Spleen (tissue), 11 donors: Measurements from ENCODE around the gene CDKN2C. TPM values are rescaled to one million over a fixed set of nuclear protein-coding genes. Genes with fewer than 3 reads are reported as not detected.
A peak's percentile ranks its signal among the peaks of the same experiment; 100 is the strongest.

Experiments used
- DNase-seq: peaks from one replicate; pipeline ENCODE4 v3.0.0-alpha.2; 2020
- H3K27ac ChIP-seq, 8 donors: fragments of 200-600 bp; sonication (generic) in 7 of 8; 1 replicate in 4 of 8; 2 replicates in 4 of 8; pipeline versions ENCODE4 v1.5.0 to v1.8.0; 2016 to 2021; ENCODE audit warnings: inconsistent platforms in 4 of 8, mild to moderate bottlenecking in 4 of 8, moderate library complexity in 1 of 8
- H3K27me3 ChIP-seq, 7 donors: fragments of 200-600 bp; sonication (generic) in 6 of 7; replicated peaks in 1 of 7; 1 replicate in 4 of 7; 2 replicates in 3 of 7; pipeline versions ENCODE4 v1.5.0 to v1.8.0; 2016 to 2021; ENCODE audit warnings: inconsistent platforms in 3 of 7, mild to moderate bottlenecking in 1 of 7
- H3K36me3 ChIP-seq, 6 donors: fragments of 200-600 bp; sonication (generic) in 5 of 6; 1 replicate in 4 of 6; 2 replicates in 2 of 6; pipeline versions ENCODE4 v1.5.0 to v1.8.0; 2016 to 2021; ENCODE audit warnings: inconsistent platforms in 2 of 6
- H3K4me1 ChIP-seq, 6 donors: fragments of 200-600 bp; sonication (generic) in 5 of 6; 1 replicate in 3 of 6; 2 replicates in 3 of 6; pipeline versions ENCODE4 v1.5.0 to v1.8.0; 2016 to 2021; ENCODE audit warnings: inconsistent platforms in 3 of 6
- H3K4me3 ChIP-seq, 8 donors: fragments of 200-600 bp; sonication (generic) in 7 of 8; 1 replicate in 4 of 8; 2 replicates in 4 of 8; pipeline versions ENCODE4 v1.5.0 to v1.8.0; 2016 to 2021; ENCODE audit warnings: inconsistent platforms in 4 of 8, mild to moderate bottlenecking in 4 of 8, moderate library complexity in 2 of 8
- H3K9me3 ChIP-seq, 8 donors: fragments of 200-600 bp; sonication (generic) in 7 of 8; 1 replicate in 4 of 8; 2 replicates in 4 of 8; pipeline versions ENCODE4 v1.5.0 to v1.8.0; 2016 to 2021; ENCODE audit warnings: inconsistent platforms in 4 of 8
- POLR2A ChIP-seq, 3 donors: fragments of 450-650 bp; IDR thresholded peaks; one replicate each; pipeline ENCODE4 v1.5.1; 2017; ENCODE audit warnings: antibody characterized with exemption in 3 of 3, mild to moderate bottlenecking in 1 of 3
- POLR2AphosphoS5 ChIP-seq, 3 donors: sonication (generic); formaldehyde crosslinking; IDR thresholded peaks; one replicate each; pipeline ENCODE4 v1.5.1; 2017; ENCODE audit warnings: antibody characterized with exemption in 3 of 3
- WGBS, 5 donors: extraction: QIAGEN DNeasy Blood & Tissue Kit in 3 of 5; methylation state at CpG; one replicate each; pipeline versions ENCODE4 v1.1.5 to v1.1.7; 2013 to 2018; 5-methylcytosine and 5-hydroxymethylcytosine counted together
- intact Hi-C: fragments of 100-400 bp; cut with DNase I; formaldehyde crosslinking; loops from one replicate; pipeline ENCODE4 v1.15.0; 2023; ENCODE audit warnings: low total_unique reads
- polyA plus RNA-seq, 3 donors: library from polyadenylated mRNA; stranded (reverse); fragments of 200-250 nt; gene quantifications; one replicate each; pipeline ENCODE4 v1.2.1, GENCODE V29; 2013
- total RNA-seq, 7 donors: library from RNA; depleted of rRNA in 3 of 7; stranded (reverse); fragments of >200 nt in 3 of 7; fragmentation: NEBNext Ultra II Directional in 4 of 7; extraction: Animal tissue kit (Norgen Biotek cat#: 25700) in 4 of 7; gene quantifications; one replicate each; pipeline versions ENCODE4 v1.1.0 to v1.2.1, GENCODE V29; 2016 to 2021
- TF ChIP-seq, protein P1 (sequence below), 11 experiments: fragments of 200-600 bp in 7 of 11; fragments of 450-650 bp in 4 of 11; sonication (generic) in 4 of 11; IDR thresholded peaks in 8 of 11; conservative IDR thresholded peaks in 3 of 11; 1 replicate in 7 of 11; 2 replicates in 4 of 11; pipeline versions ENCODE4 v1.4.0 to v1.8.0; 2016 to 2021; ENCODE audit warnings: antibody characterized with exemption in 11 of 11, inconsistent platforms in 4 of 11, mild to moderate bottlenecking in 1 of 11
- donor health status: healthy with polysubstance abuse.
- donor health status: DM: no; HTN: no; CAD: no; lungs with moderate emphysema.
- donor health status: DM: no; HTN: no; CAD: no.
- donor health status: Bipolar disorder and iron deficiency.
- donor health status: healthy.
- donor health status: DM: no; HTN: no; CAD: no.
- donor health status: DM: yes; HTN: yes; CAD: no.

Gene CDKN2C
- total and polyA plus RNA-seq, 10 donors: 6.9 to 18.2 (median 11.4) TPM

GRCh38 chr1:50976890-50977574 is 7.0 kb downstream of the CDKN2C start:
- Histone ChIP-seq H3K27me3 (peaks cover 0 to 77% (median 9%) of the 10 kb centered on the region in 7 donors), H3K27ac (peak overlapping the region; percentile 72 to 92 (median 90))
- WGBS, 5 donors: 1 to 2% (median 1%) methylated on average over 26 of the region's 26 CpGs

GRCh38 chr1:50977575-50978143 is 7.6 kb downstream of the CDKN2C start:
- peaks cover 0 to 77% (median 9%) of the 10 kb centered on the region in 7 donors for H3K27me3 ChIP-seq
- no peaks in the 10 kb centered on the region for H3K9me3 ChIP-seq
- H3K4me1 ChIP-seq: peaks cover 0 to 55% (median 30%) of the 10 kb centered on the region in 6 donors
- peaks cover 0 to 4% (median 0%) of the 10 kb centered on the region in 6 donors for H3K36me3 ChIP-seq
- WGBS, 5 donors: 0 to 2% (median 1%) methylated on average over 17 to 63 of the region's 63 CpGs
- H3K27ac ChIP-seq: peak overlapping the region; percentile 72 to 92 (median 90)
- H3K4me3 ChIP-seq: peak overlapping the region; percentile 56 to 86 (median 69)
- intact Hi-C loops: no loop called here
- TF ChIP-seq POLR2A (IDR thresholded peaks at IDR 0.05) (no peak), POLR2AphosphoS5 (IDR thresholded peaks at IDR 0.05) (peak in 2 of 3 donors; percentile 68 to 71)
- peak; percentile 86 for DNase-seq

More at GRCh38 chr1:50976890-50977574, 7.0 kb downstream of the CDKN2C start:
- TF ChIP-seq, protein P1, sequence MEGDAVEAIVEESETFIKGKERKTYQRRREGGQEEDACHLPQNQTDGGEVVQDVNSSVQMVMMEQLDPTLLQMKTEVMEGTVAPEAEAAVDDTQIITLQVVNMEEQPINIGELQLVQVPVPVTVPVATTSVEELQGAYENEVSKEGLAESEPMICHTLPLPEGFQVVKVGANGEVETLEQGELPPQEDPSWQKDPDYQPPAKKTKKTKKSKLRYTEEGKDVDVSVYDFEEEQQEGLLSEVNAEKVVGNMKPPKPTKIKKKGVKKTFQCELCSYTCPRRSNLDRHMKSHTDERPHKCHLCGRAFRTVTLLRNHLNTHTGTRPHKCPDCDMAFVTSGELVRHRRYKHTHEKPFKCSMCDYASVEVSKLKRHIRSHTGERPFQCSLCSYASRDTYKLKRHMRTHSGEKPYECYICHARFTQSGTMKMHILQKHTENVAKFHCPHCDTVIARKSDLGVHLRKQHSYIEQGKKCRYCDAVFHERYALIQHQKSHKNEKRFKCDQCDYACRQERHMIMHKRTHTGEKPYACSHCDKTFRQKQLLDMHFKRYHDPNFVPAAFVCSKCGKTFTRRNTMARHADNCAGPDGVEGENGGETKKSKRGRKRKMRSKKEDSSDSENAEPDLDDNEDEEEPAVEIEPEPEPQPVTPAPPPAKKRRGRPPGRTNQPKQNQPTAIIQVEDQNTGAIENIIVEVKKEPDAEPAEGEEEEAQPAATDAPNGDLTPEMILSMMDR (IDR thresholded peaks at IDR 0.05 in 8 of 11, conservative IDR thresholded peaks at IDR 0.05 in 3 of 11): no peak
- no peak for TF ChIP-seq POLR2AphosphoS5 (IDR thresholded peaks at IDR 0.05)
- no peak for TF ChIP-seq POLR2A (IDR thresholded peaks at IDR 0.05)
- Histone ChIP-seq H3K9me3 (no peaks in the 10 kb centered on the region), H3K4me1 (peaks cover 0 to 62% (median 32%) of the 10 kb centered on the region in 6 donors), H3K4me3 (peak overlapping the region; percentile 56 to 86 (median 69)), H3K36me3 (peaks cover 0 to 4% (median 0%) of the 10 kb centered on the region in 6 donors)
- intact Hi-C loops: no loop called here
- no peak for DNase-seq

- Histone ChIP-seq H3K4me1 (peaks cover 0 to 49% (median 28%) of the 10 kb centered on the region in 6 donors), H3K27ac (peak overlapping the region; percentile 72 to 92 (median 90)), H3K9me3 (no peaks in the 10 kb centered on the region), H3K4me3 (peak overlapping the region; percentile 56 to 86 (median 69)), H3K36me3 (peaks cover 0 to 4% (median 0%) of the 10 kb centered on the region in 6 donors), H3K27me3 (peaks cover 0 to 70% (median 9%) of the 10 kb centered on the region in 7 donors)
- intact Hi-C loops: no loop called here
- DNase-seq: peak; percentile 86
- WGBS, 5 donors: 3 to 14% (median 4%) methylated on average over 16 to 42 of the region's 42 CpGs
- TF ChIP-seq, protein P1 (IDR thresholded peaks at IDR 0.05 in 8 of 11, conservative IDR thresholded peaks at IDR 0.05 in 3 of 11): no peak
- TF ChIP-seq POLR2AphosphoS5 (IDR thresholded peaks at IDR 0.05): peak in 2 of 3 donors; percentile 65 to 69
These were observed 8.3 kb downstream of the CDKN2C start for GRCh38 chr1:50978144-50978851.

- TF ChIP-seq, protein P1 (IDR thresholded peaks at IDR 0.05 in 8 of 11, conservative IDR thresholded peaks at IDR 0.05 in 3 of 11): no peak
- peaks cover 0 to under 1% (median 0%) of the 10 kb centered on the region in 6 donors for H3K36me3 ChIP-seq
- H3K27me3 ChIP-seq: peaks cover 0 to 62% (median 7%) of the 10 kb centered on the region in 7 donors
- peaks cover 0 to 43% (median 28%) of the 10 kb centered on the region in 6 donors for H3K4me1 ChIP-seq
- no peak for DNase-seq
- H3K27ac ChIP-seq: peak overlapping the region; percentile 72 to 92 (median 90)
- no peaks in the 10 kb centered on the region for H3K9me3 ChIP-seq
- 27 to 35% (median 28%) methylated on average over 10 of the region's 10 CpGs for WGBS, 5 donors
- intact Hi-C loops: no loop called here
- H3K4me3 ChIP-seq: peak overlapping the region in 7 of 8 donors; percentile 56 to 86 (median 69)
These were observed 9.1 kb downstream of the CDKN2C start for GRCh38 chr1:50978852-50979781.
